ENCODE data around the gene WIPI1.
"Not testable (repeated sequence)": the region's sequence is repeated elsewhere in the genome, so short reads cannot be mapped to it uniquely, and the experiment has no call there.

WIPI1 gene

GRCh38 chr17:68425979-68426378, 31.3 kb downstream of the WIPI1 start:
- Histone ChIP-seq H3K27me3 (ENCODE audit: low read depth, low read length) (no peaks in the 10 kb centered on the region), H3K4me1 (ENCODE audit: control insufficient read depth in 1 of 2, insufficient read depth in 2 of 2, low read length in 2 of 2) (no peaks in the 10 kb centered on the region), H3K27ac (ENCODE audit: low read length) (no peak overlapping the region), H3K9me3 (ENCODE audit: control insufficient read depth in 1 of 2, low read length in 2 of 2) (no peaks in the 10 kb centered on the region), H3K4me3 (ENCODE audit: low read depth in 1 of 2, low read length in 2 of 2) (no peak overlapping the region), H3K36me3 (ENCODE audit: control insufficient read depth in 1 of 2, insufficient read depth in 2 of 2, low read length in 2 of 2) (peaks cover 31 to 77% of the 10 kb centered on the region in 2 donors)

DNA sequence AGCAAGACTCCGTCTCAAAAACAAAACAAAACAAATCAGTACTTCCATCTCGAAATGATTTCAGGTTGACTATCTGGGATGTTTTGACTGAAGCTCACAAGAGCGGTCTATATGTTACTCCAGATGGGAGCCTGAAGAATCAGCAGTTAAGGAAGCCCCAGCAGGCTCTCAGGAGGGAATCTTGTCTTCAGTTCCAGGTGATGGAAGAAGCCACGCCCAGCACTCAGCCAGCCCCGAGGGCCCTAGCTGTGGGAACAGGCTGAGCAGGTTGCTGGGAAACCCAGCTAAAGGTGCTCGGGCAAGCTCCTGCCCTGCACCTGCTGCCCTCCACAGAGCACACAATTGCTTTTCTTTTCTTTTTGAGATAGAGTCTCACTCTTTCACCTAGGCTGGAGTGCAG, 32.4 kb downstream of the WIPI1 start:
- Histone ChIP-seq H3K27me3 (ENCODE audit: low read depth, low read length) (no peaks in the 10 kb centered on the region), H3K36me3 (ENCODE audit: control insufficient read depth in 1 of 2, insufficient read depth in 2 of 2, low read length in 2 of 2) (peaks cover 21 to 77% of the 10 kb centered on the region in 2 donors)

GRCh38 chr17:68424203-68424602, 33.1 kb downstream of the WIPI1 start:
- Histone ChIP-seq H3K27me3 (ENCODE audit: low read depth, low read length) (no peaks in the 10 kb centered on the region), H3K4me3 (ENCODE audit: low read depth in 1 of 2, low read length in 2 of 2) (no peak overlapping the region), H3K36me3 (ENCODE audit: control insufficient read depth in 1 of 2, insufficient read depth in 2 of 2, low read length in 2 of 2) (peaks cover 21 to 76% of the 10 kb centered on the region in 2 donors), H3K4me1 (ENCODE audit: control insufficient read depth in 1 of 2, insufficient read depth in 2 of 2, low read length in 2 of 2) (no peaks in the 10 kb centered on the region), H3K27ac (ENCODE audit: low read length) (no peak overlapping the region), H3K9me3 (ENCODE audit: control insufficient read depth in 1 of 2, low read length in 2 of 2) (no peaks in the 10 kb centered on the region)

More for the DNA sequence above, 32.4 kb downstream of the WIPI1 start:
- Histone ChIP-seq H3K9me3 (ENCODE audit: control insufficient read depth in 1 of 2, low read length in 2 of 2) (no peaks in the 10 kb centered on the region), H3K4me1 (ENCODE audit: control insufficient read depth in 1 of 2, insufficient read depth in 2 of 2, low read length in 2 of 2) (no peaks in the 10 kb centered on the region), H3K4me3 (ENCODE audit: low read depth in 1 of 2, low read length in 2 of 2) (no peak overlapping the region), H3K27ac (ENCODE audit: low read length) (no peak overlapping the region)

DNA sequence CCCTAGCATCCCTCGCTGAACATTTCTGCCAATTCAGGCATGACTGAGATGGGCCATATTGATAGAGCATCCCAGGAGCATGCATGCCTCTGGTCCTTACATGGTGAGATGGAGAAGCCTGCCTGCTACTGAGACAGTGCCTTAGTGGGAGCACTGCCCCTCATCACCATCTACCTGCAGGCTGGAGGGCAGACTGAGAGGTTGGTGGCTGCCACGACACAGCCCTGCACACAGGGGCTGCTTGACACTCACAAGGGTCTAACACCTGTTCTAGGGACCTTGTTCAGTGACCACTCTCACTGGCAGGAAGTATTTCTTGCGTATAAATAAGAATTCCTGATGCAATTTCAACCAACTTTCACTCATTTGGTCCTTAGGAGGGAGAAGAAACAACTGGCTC, 34.0 kb downstream of the WIPI1 start:
- H3K9me3 ChIP-seq (ENCODE audit: control insufficient read depth in 1 of 2, low read length in 2 of 2), result no peaks in the 10 kb centered on the region
- H3K36me3 ChIP-seq (ENCODE audit: control insufficient read depth in 1 of 2, insufficient read depth in 2 of 2, low read length in 2 of 2), result peaks cover 12 to 66% of the 10 kb centered on the region in 2 donors
- no peaks in the 10 kb centered on the region for H3K27me3 ChIP-seq (ENCODE audit: low read depth, low read length)
- H3K4me3 ChIP-seq (ENCODE audit: low read depth in 1 of 2, low read length in 2 of 2), result no peak overlapping the region
- H3K27ac ChIP-seq (ENCODE audit: low read length), result no peak overlapping the region
- H3K4me1 ChIP-seq (ENCODE audit: control insufficient read depth in 1 of 2, insufficient read depth in 2 of 2, low read length in 2 of 2), result no peaks in the 10 kb centered on the region

DNA sequence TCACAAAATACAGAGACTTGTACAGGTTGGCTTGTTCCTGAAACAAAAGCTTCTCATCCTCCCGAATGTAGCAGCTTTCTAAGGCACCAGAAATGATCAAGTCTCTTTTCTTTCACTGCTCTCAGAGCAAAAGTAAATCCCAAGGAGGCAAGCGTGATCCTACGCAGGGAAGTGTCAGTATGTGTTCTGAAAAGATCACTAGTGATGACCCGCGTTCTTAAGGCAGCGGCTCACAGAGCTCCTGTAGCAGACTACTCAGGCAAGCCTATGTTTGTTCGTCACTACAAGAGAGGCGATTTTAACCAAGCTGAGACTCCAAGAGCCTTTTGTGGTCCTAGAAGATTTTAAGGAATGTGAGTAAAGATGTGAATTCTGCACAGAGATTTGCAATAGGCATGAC, 34.5 kb downstream of the WIPI1 start:
- Histone ChIP-seq H3K27ac (ENCODE audit: low read length) (no peak overlapping the region), H3K36me3 (ENCODE audit: control insufficient read depth in 1 of 2, insufficient read depth in 2 of 2, low read length in 2 of 2) (peaks cover 11 to 62% of the 10 kb centered on the region in 2 donors), H3K27me3 (ENCODE audit: low read depth, low read length) (no peaks in the 10 kb centered on the region), H3K4me3 (ENCODE audit: low read depth in 1 of 2, low read length in 2 of 2) (no peak overlapping the region), H3K9me3 (ENCODE audit: control insufficient read depth in 1 of 2, low read length in 2 of 2) (no peaks in the 10 kb centered on the region), H3K4me1 (ENCODE audit: control insufficient read depth in 1 of 2, insufficient read depth in 2 of 2, low read length in 2 of 2) (no peaks in the 10 kb centered on the region)

DNA sequence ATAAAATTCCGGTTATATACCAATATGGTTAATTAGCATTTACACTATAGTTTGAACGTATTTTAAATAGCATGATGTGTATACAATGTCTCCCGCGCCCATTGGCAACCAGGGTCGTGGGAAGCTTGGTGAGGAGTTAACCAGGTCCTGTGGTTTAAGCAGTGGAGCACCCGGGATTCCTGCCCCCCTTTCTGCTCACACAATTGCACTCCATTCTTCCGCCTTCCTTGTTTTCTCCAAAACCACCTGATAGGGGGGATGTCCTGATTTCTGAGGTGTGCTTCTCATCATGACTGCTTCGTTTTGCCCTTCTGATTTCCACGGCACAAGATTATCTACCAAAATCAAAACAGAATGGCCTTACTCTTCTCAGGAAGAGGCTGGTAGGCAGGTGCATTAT, 35.8 kb downstream of the WIPI1 start:
- Histone ChIP-seq H3K4me1 (ENCODE audit: control insufficient read depth in 1 of 2, insufficient read depth in 2 of 2, low read length in 2 of 2) (no peaks in the 10 kb centered on the region), H3K27me3 (ENCODE audit: low read depth, low read length) (no peaks in the 10 kb centered on the region), H3K27ac (ENCODE audit: low read length) (no peak overlapping the region), H3K9me3 (ENCODE audit: control insufficient read depth in 1 of 2, low read length in 2 of 2) (no peaks in the 10 kb centered on the region), H3K36me3 (ENCODE audit: control insufficient read depth in 1 of 2, insufficient read depth in 2 of 2, low read length in 2 of 2) (peaks cover 11 to 52% of the 10 kb centered on the region in 2 donors), H3K4me3 (ENCODE audit: low read depth in 1 of 2, low read length in 2 of 2) (no peak overlapping the region)

DNA sequence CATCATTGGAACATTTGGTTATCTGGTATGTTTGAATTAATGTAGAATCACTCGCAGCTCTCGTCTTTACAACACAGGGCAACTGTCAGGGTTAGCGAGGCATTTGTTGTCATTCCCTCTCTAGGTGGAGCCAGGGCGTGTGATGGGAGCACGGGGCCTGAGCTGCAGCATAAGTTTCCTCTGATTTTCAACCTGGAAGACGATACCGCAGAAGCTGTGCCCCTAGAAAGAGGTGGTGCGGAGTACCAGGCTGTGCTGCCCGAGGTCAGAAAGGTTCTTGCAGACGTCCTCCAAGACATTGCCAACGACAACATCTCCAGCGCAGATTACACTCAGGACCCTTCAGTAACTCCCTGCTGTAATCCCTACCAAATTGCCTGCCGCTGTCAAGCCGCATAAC, 37.2 kb downstream of the WIPI1 start:
- H3K4me1 ChIP-seq (ENCODE audit: control insufficient read depth in 1 of 2, insufficient read depth in 2 of 2, low read length in 2 of 2), result no peaks in the 10 kb centered on the region
- no peak overlapping the region for H3K27ac ChIP-seq (ENCODE audit: low read length)
- H3K9me3 ChIP-seq (ENCODE audit: control insufficient read depth in 1 of 2, low read length in 2 of 2), result peaks cover 0 to 4% of the 10 kb centered on the region in 2 donors
- H3K36me3 ChIP-seq (ENCODE audit: control insufficient read depth in 1 of 2, insufficient read depth in 2 of 2, low read length in 2 of 2), result peaks cover 3 to 47% of the 10 kb centered on the region in 2 donors
- no peaks in the 10 kb centered on the region for H3K27me3 ChIP-seq (ENCODE audit: low read depth, low read length)
- H3K4me3 ChIP-seq (ENCODE audit: low read depth in 1 of 2, low read length in 2 of 2), result no peak overlapping the region

- peaks cover 3 to 37% of the 10 kb centered on the region in 2 donors for H3K36me3 ChIP-seq (ENCODE audit: control insufficient read depth in 1 of 2, insufficient read depth in 2 of 2, low read length in 2 of 2)
- H3K4me3 ChIP-seq (ENCODE audit: low read depth in 1 of 2, low read length in 2 of 2), result no peak overlapping the region
- H3K4me1 ChIP-seq (ENCODE audit: control insufficient read depth in 1 of 2, insufficient read depth in 2 of 2, low read length in 2 of 2), result no peaks in the 10 kb centered on the region
- no peaks in the 10 kb centered on the region for H3K27me3 ChIP-seq (ENCODE audit: low read depth, low read length)
- H3K9me3 ChIP-seq (ENCODE audit: control insufficient read depth in 1 of 2, low read length in 2 of 2), result peaks cover 0 to 4% of the 10 kb centered on the region in 2 donors
- no peak overlapping the region for H3K27ac ChIP-seq (ENCODE audit: low read length)
Observed at GRCh38 chr17:68418876-68419275, 38.4 kb downstream of the WIPI1 start.

GRCh38 chr17:68417317-68417716, 40.0 kb downstream of the WIPI1 start:
- Histone ChIP-seq H3K9me3 (ENCODE audit: control insufficient read depth in 1 of 2, low read length in 2 of 2) (peaks cover 0 to 4% of the 10 kb centered on the region in 2 donors), H3K27me3 (ENCODE audit: low read depth, low read length) (no peaks in the 10 kb centered on the region), H3K4me1 (ENCODE audit: control insufficient read depth in 1 of 2, insufficient read depth in 2 of 2, low read length in 2 of 2) (no peaks in the 10 kb centered on the region), H3K36me3 (ENCODE audit: control insufficient read depth in 1 of 2, insufficient read depth in 2 of 2, low read length in 2 of 2) (peaks cover 0 to 25% of the 10 kb centered on the region in 2 donors), H3K27ac (ENCODE audit: low read length) (no peak overlapping the region), H3K4me3 (ENCODE audit: low read depth in 1 of 2, low read length in 2 of 2) (no peak overlapping the region)

GRCh38 chr17:68414901-68415300, 42.4 kb downstream of the WIPI1 start:
- not testable (repeated sequence) for H3K36me3 ChIP-seq (ENCODE audit: control insufficient read depth in 1 of 2, insufficient read depth in 2 of 2, low read length in 2 of 2); H3K4me1 ChIP-seq (ENCODE audit: control insufficient read depth in 1 of 2, insufficient read depth in 2 of 2, low read length in 2 of 2); H3K27me3 ChIP-seq (ENCODE audit: low read depth, low read length); H3K9me3 ChIP-seq (ENCODE audit: control insufficient read depth in 1 of 2, low read length in 2 of 2); H3K27ac ChIP-seq (ENCODE audit: low read length); H3K4me3 ChIP-seq (ENCODE audit: low read depth in 1 of 2, low read length in 2 of 2)

DNA sequence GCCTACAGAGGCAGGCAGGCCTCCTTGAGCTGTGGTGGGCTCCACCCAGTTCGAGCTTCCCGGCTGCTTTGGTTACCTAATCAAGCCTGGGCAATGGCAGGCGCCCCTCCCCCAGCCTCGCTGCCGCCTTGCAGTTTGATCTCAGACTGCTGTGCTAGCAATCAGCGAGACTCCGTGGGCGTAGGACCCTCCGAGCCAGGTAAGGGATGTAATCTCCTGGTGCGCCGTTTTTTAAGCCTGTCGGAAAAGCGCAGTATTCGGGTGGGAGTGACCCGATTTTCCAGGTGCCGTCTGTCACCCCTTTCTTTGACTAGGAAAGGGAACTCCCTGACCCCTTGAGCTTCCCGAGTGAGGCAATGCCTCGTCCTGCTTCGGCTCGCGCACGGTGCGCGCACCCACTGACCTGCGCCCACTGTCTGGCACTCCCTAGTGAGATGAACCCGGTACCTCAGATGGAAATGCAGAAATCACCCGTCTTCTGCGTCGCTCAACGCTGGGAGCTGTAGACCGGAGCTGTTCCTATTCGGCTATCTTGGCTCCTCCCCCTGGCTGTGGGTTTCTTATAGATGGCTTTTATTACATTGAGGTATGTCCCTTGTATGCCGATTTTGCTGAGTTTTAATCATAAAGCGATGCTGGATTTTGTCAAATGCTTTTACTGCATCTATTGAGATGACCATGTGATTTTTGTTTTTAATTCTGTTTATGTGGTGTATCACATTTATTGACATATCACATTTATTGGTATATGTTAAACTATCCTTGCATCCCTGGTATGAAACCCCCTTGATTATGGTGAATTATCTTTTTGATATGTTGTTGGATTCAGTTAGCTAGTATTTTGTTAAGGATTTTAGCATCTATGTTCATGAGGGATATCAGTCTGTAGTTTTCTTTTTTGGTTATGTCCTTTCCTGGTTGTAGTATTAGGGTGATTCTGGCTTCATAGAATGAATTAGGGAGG, 43.4 kb downstream of the WIPI1 start:
- not testable (repeated sequence) for H3K27ac ChIP-seq (ENCODE audit: low read length); H3K4me1 ChIP-seq (ENCODE audit: control insufficient read depth in 1 of 2, insufficient read depth in 2 of 2, low read length in 2 of 2); H3K4me3 ChIP-seq (ENCODE audit: low read depth in 1 of 2, low read length in 2 of 2); H3K9me3 ChIP-seq (ENCODE audit: control insufficient read depth in 1 of 2, low read length in 2 of 2); H3K36me3 ChIP-seq (ENCODE audit: control insufficient read depth in 1 of 2, insufficient read depth in 2 of 2, low read length in 2 of 2); H3K27me3 ChIP-seq (ENCODE audit: low read depth, low read length)

- H3K36me3 ChIP-seq (ENCODE audit: control insufficient read depth in 1 of 2, insufficient read depth in 2 of 2, low read length in 2 of 2); H3K4me3 ChIP-seq (ENCODE audit: low read depth in 1 of 2, low read length in 2 of 2); H3K4me1 ChIP-seq (ENCODE audit: control insufficient read depth in 1 of 2, insufficient read depth in 2 of 2, low read length in 2 of 2); H3K9me3 ChIP-seq (ENCODE audit: control insufficient read depth in 1 of 2, low read length in 2 of 2); H3K27ac ChIP-seq (ENCODE audit: low read length); H3K27me3 ChIP-seq (ENCODE audit: low read depth, low read length): not testable (repeated sequence)
Observed at GRCh38 chr17:68407656-68408055, 49.6 kb downstream of the WIPI1 start.

Data from muscle layer of duodenum (tissue), 2 donors.